Measurements from ENCODE around the gene ARHGEF19. TPM values are rescaled to one million over a fixed set of nuclear protein-coding genes. Genes with fewer than 3 reads are reported as not detected.
A peak's percentile ranks its signal among the peaks of the same experiment; 100 is the strongest.

ARHGEF19 gene
- total and polyA plus RNA-seq, 9 of the 15 experiments (the other 6 are each of a cell fraction or from before 2014, with no cell fraction given), result 0.73 to 21.0 (median 5.2) TPM

DNA sequence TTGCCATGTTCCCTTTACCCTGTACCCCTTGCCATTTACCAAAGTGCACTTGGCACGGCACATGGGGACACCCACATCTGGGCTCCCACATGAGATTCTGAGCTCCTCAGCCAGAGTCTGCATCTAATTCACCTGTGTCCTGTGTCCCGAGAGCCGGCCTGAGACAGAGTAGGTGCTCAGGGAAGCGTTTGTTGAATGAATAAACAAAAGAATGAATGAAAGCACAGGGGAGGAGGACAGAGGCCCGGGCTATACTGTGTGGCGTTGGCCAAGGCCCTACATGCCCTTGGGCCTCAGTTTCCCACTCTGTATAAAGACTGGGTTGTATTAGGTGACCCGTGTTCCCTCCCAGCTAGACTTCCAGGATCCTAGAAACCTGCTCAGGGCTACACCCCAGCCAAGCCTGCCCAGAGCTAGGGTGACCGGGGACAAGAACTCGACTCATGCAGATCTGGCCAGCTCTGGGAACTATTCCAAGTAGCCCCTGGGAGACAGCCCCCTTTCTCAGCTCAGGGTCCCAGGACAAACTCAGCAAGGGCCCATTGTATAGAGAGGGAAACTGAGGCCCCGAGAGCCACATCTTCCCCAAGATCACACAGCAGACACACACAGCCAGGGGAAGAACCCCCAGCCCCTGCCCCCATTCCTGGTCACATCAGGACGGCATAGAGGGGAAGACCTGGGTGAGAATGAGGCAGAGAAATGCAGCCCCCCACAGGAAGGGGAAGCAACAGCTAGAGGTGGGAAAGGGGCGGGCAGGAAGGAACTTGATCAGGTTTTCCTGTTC is 62.6 kb downstream of the ARHGEF19 start (continued):
- TF ChIP-seq NFIC (IDR thresholded peaks at IDR 0.05) (peak; percentile 6; the same call in 1 of the 2 replicates), GATAD2A (IDR thresholded peaks at IDR 0.05) (0 out of 2 replicates have a peak, but pooled peaks have one; percentile 40), MCM2 (IDR thresholded peaks at IDR 0.05; ENCODE audit: low read depth) (no peak)

DNA sequence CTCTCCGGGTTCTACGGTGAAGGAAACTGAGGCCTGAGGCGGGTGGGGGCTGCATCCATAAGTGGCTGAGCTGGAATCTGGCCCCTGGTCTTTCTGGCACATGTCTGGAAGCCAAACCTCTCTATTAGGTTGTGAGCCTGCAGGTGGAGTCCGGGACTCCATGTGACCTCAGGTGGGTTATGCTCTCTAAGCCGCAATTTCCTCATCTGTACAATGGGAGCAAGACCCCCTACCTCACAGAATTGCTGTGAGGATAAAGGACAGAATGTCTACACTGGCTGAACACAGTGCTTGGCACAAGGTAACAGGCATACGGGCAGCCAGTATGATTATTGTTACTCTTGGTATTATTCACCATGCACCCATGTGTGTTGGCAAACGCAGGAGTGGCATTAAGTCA is 63.3 kb downstream of the ARHGEF19 start:
- H2AFZ ChIP-seq (ENCODE audit: low read depth, low read length), result no peak overlapping the region
- TF ChIP-seq MTA3 (IDR thresholded peaks at IDR 0.05; ENCODE audit: borderline replicate concordance), result no peak
- TF ChIP-seq ADNP (tag; IDR thresholded peaks at IDR 0.05), result peak; percentile 36; the same call in 1 of the 2 replicates
- TF ChIP-seq ELF1 (tag; IDR thresholded peaks at IDR 0.05), result no peak
- TF ChIP-seq ZKSCAN8 (CRISPR knock-in tag; IDR thresholded peaks at IDR 0.05), result no peak
- no peak for TF ChIP-seq BACH1 (tag; IDR thresholded peaks at IDR 0.05)
- 0 out of 2 replicates have a peak, but pooled peaks have one; percentile 15 for TF ChIP-seq ESRRA (IDR thresholded peaks at IDR 0.05; ENCODE audit: borderline replicate concordance, low read depth)
- peak; percentile 52 for TF ChIP-seq RBM25 (IDR thresholded peaks at IDR 0.05; ENCODE audit: low read depth, low read length, severe bottlenecking)
- no peak for TF ChIP-seq ZNF184 (CRISPR knock-in tag; IDR thresholded peaks at IDR 0.05)
- no peaks in the 10 kb centered on the region for H3K9me3 ChIP-seq (replicated peaks; ENCODE audit: control insufficient read depth, insufficient read depth, low read depth, low read length)
- no peak overlapping the region for H3K27ac ChIP-seq (ENCODE audit: extremely low read depth, low read depth, low read length)
- no peak overlapping the region for H3K9ac ChIP-seq (ENCODE audit: insufficient read depth in 1 of 2, low read depth in 2 of 2, low read length in 2 of 2)
- H4K20me1 ChIP-seq (replicated peaks; ENCODE audit: control insufficient read depth, insufficient read depth, low read length), result peaks cover 6% of the 10 kb centered on the region; the same call in 1 of the 2 replicates
- ChIA-PET POLR2A (interaction anchor here (0.7 to 1.3 kb wide), 2 partner anchors 20 to 144 kb away, joined by 3 read pairs; no protein-coding TSS in a partner anchor), CTCF (ENCODE audit: low intra/inter-chr PET ratio) (no interaction called here)
- no peaks in the 10 kb centered on the region; the same call in 2 of the 3 replicates for H3K79me2 ChIP-seq (ENCODE audit: control insufficient read depth, insufficient read depth, low read length)
- H3K4me2 ChIP-seq (ENCODE audit: insufficient read depth, low read length), result no peak overlapping the region
- peaks cover 49 to 73% of the 10 kb centered on the region in 2 experiments for H3K4me1 ChIP-seq (replicated peaks in 1 of 2; ENCODE audit: control insufficient read depth in 2 of 2, insufficient read depth in 2 of 2, low read length in 2 of 2)
- intact Hi-C loops (cut with micrococcal nuclease) (no loop called here), in situ Hi-C loops (cut with MboI) (no loop called here)
- ATAC-seq (no peak), DNase-seq (ENCODE audit: extremely low read depth in 1 of 4, low spot score in 3 of 4) (no peak), FAIRE-seq (no peak)
- peaks cover 4% of the 10 kb centered on the region for H3K9me1 ChIP-seq (ENCODE audit: control insufficient read depth, insufficient read depth, low read length)
- 74% methylated on average over 7 of the region's 7 CpGs for WGBS (ENCODE audit: insufficient coverage, low coverage, missing lambda C conversion rate)
- no peaks in the 10 kb centered on the region for H3K36me3 ChIP-seq (ENCODE audit: control insufficient read depth, insufficient read depth, low read length)
- no TSS peak for BruUV-seq (replicated peaks)
- H3K4me3 ChIP-seq, result no peak overlapping the region
- H3K27me3 ChIP-seq (ENCODE audit: control insufficient read depth in 2 of 2, insufficient read depth in 2 of 2, low read length in 2 of 2), result no peaks in the 10 kb centered on the region

Measured in K562 (cell line).